ENCODE measurements around the gene SLC15A1. TPM values are rescaled to one million over a fixed set of nuclear protein-coding genes. Genes with fewer than 3 reads are reported as not detected.

Gene SLC15A1, protein sequence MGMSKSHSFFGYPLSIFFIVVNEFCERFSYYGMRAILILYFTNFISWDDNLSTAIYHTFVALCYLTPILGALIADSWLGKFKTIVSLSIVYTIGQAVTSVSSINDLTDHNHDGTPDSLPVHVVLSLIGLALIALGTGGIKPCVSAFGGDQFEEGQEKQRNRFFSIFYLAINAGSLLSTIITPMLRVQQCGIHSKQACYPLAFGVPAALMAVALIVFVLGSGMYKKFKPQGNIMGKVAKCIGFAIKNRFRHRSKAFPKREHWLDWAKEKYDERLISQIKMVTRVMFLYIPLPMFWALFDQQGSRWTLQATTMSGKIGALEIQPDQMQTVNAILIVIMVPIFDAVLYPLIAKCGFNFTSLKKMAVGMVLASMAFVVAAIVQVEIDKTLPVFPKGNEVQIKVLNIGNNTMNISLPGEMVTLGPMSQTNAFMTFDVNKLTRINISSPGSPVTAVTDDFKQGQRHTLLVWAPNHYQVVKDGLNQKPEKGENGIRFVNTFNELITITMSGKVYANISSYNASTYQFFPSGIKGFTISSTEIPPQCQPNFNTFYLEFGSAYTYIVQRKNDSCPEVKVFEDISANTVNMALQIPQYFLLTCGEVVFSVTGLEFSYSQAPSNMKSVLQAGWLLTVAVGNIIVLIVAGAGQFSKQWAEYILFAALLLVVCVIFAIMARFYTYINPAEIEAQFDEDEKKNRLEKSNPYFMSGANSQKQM
- 0.05 TPM in 1 of 5 replicates, not detected in the others for total RNA-seq (2022; extraction: Qiagen RNA extraction; ENCODE audit: low read depth)

DNA sequence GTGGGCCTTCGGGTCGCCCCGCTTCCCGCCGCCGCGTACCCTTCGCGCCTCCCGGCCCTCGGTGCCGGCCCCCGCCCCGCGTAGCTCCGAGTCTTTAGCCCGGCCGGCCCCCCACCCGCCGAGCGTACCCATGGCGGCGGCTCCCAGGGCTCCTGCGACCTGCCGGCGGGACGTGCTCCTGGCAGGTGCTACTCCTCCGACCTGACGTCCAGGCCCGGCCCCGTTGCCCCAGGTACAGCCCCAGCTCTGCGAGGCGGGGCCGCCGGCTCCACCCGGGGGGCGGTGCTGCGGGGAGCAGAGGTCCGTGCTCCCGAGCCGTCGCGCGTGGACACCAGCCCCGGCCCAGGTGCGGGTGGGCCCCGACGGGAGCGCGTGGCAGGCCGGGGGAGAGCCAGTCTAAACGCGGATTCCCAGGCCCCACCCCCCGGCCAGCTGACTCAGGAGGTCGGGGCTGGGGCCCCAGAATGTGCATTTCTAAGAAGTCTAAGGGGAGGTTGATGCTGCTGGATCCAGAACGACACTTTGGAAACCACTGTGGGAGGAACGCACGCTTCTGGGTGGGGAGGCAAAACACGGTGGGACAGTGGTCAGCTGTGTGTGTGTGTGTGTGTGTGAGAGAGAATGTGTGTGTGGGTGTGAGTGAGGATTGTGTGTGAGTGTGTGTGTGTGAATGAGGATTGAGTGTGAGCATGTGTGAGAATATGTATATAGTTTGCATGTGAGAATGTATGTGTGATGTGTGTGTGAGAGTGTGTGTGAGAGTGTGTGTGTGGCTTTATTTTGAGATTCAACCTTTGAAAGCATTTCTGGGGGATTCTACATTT is at the start of gene SLC15A1:
SLC15A1 (minus strand) TSS at position 206 of the 824 bp plus-strand sequence; CDS start at position 132, 74 bp downstream.

Other genes starting within 250 kb of the SLC15A1 start
- gene STK24, start 175.6 kb downstream of the SLC15A1 start, total RNA-seq (2022; extraction: Qiagen RNA extraction; ENCODE audit: low read depth) = 57.0 to 66.5 TPM (median 63.1 TPM) in 5 replicates
- 25.7 to 33.2 TPM (median 27.0 TPM) in 5 replicates for gene DOCK9, start 225.4 kb upstream of the SLC15A1 start, total RNA-seq (2022; extraction: Qiagen RNA extraction; ENCODE audit: low read depth)

Data from A549 treated with GW870086 at 1 μM for 4 hours (cell line).